ENCODE measurements around the gene HOXB9. TPM values are rescaled to one million over a fixed set of nuclear protein-coding genes. Genes with fewer than 3 reads are reported as not detected.

Gene HOXB9
- total RNA-seq, 4 donors from 2014 or later: 0.43 to 1.0 TPM; not detected in 2

GRCh38 chr17:48632579-48633265 is 6.6 kb upstream of the HOXB9 start:
- no peak for TF ChIP-seq POLR2A (IDR thresholded peaks at IDR 0.05)
- no peak for TF ChIP-seq CTCF (IDR thresholded peaks at IDR 0.05)
- Histone ChIP-seq H3K4me1 (no peaks in the 10 kb centered on the region), H3K36me3 (no peaks in the 10 kb centered on the region), H3K27ac (no peak overlapping the region), H3K9me3 (no peaks in the 10 kb centered on the region), H3K4me3 (no peak overlapping the region), H3K27me3 (peaks cover 19 to 78% of the 10 kb centered on the region in 2 donors)
- no peak for DNase-seq
- intact Hi-C loops (cut with DNase I; ENCODE audit: low total_unique reads): no loop called here

GRCh38 chr17:48631693-48632578 is 5.8 kb upstream of the HOXB9 start:
- Histone ChIP-seq H3K27ac (no peak overlapping the region), H3K4me1 (no peaks in the 10 kb centered on the region), H3K27me3 (peaks cover 27 to 78% of the 10 kb centered on the region in 2 donors), H3K9me3 (no peaks in the 10 kb centered on the region), H3K36me3 (no peaks in the 10 kb centered on the region), H3K4me3 (no peak overlapping the region)
- intact Hi-C loops (cut with DNase I; ENCODE audit: low total_unique reads): no loop called here
- TF ChIP-seq CTCF (IDR thresholded peaks at IDR 0.05): no peak
- no peak for TF ChIP-seq POLR2A (IDR thresholded peaks at IDR 0.05)
- DNase-seq: no peak

GRCh38 chr17:48630925-48631692 is 5.0 kb upstream of the HOXB9 start:
- DNase-seq: no peak
- intact Hi-C loops (cut with DNase I; ENCODE audit: low total_unique reads): no loop called here
- H3K27me3 ChIP-seq: peaks cover 26 to 81% of the 10 kb centered on the region in 2 donors

GRCh38 chr17:48630009-48630924 is 4.1 kb upstream of the HOXB9 start:
- TF ChIP-seq CTCF (IDR thresholded peaks at IDR 0.05) (no peak), POLR2A (IDR thresholded peaks at IDR 0.05) (no peak)
- Histone ChIP-seq H3K27ac (no peak overlapping the region), H3K36me3 (no peaks in the 10 kb centered on the region), H3K4me3 (no peak overlapping the region), H3K4me1 (peaks cover 0 to 8% of the 10 kb centered on the region in 2 donors), H3K9me3 (no peaks in the 10 kb centered on the region), H3K27me3 (peaks cover 26 to 73% of the 10 kb centered on the region in 2 donors)
- DNase-seq: no peak
- intact Hi-C loops (cut with DNase I; ENCODE audit: low total_unique reads): no loop called here

More at GRCh38 chr17:48630925-48631692, 5.0 kb upstream of the HOXB9 start:
- Histone ChIP-seq H3K4me3 (no peak overlapping the region), H3K36me3 (no peaks in the 10 kb centered on the region), H3K27ac (no peak overlapping the region), H3K4me1 (no peaks in the 10 kb centered on the region), H3K9me3 (no peaks in the 10 kb centered on the region)
- no peak for TF ChIP-seq POLR2A (IDR thresholded peaks at IDR 0.05)
- no peak for TF ChIP-seq CTCF (IDR thresholded peaks at IDR 0.05)
